MM.1S (cell line): Measurements from ENCODE around the gene EMILIN3.
A peak's percentile ranks its signal among the peaks of the same experiment; 100 is the strongest.

Experiments
- DNase-seq: peaks from one replicate; pipeline ENCODE4 v3.0.0-alpha.2; 2015
- H2AFZ ChIP-seq: fragments of 300-600 bp; sonication (generic); 2 replicates; pipeline ENCODE4 v1.6.0; 2016; ENCODE audit warnings: antibody characterized with exemption, low read length
- H3F3A ChIP-seq: fragments of 300-600 bp; sonication (generic); 2 replicates; pipeline ENCODE4 v1.6.1; 2016; ENCODE audit warnings: mild to moderate bottlenecking, antibody characterized with exemption, low read length, moderate library complexity, mixed read lengths; ENCODE audit not compliant: insufficient read depth
- H3K27ac ChIP-seq: fragments of 300-600 bp; sonication (generic); 2 replicates; pipeline ENCODE4 v1.5.1; 2016; ENCODE audit warnings: mild to moderate bottlenecking, low read length
- H3K27me3 ChIP-seq: fragments of 300-600 bp; sonication (generic); replicated peaks from 2 replicates; pipeline ENCODE4 v1.6.0; 2016; ENCODE audit warnings: low read length; ENCODE audit not compliant: insufficient read depth
- H3K36me3 ChIP-seq: fragments of 300-600 bp; sonication (generic); replicated peaks from 2 replicates; pipeline ENCODE4 v1.6.1; 2016; ENCODE audit warnings: mild to moderate bottlenecking, low read length, mixed read lengths; ENCODE audit not compliant: insufficient read depth
- H3K4me1 ChIP-seq: fragments of 300-600 bp; sonication (generic); 2 replicates; pipeline ENCODE4 v1.6.1; 2016; ENCODE audit warnings: low read length, mixed read lengths
- H3K4me2 ChIP-seq: fragments of 300-600 bp; sonication (generic); 2 replicates; pipeline ENCODE4 v1.6.0; 2016; ENCODE audit warnings: low read depth, low read length
- H3K4me3 ChIP-seq: fragments of 300-600 bp; sonication (generic); 2 replicates; pipeline ENCODE4 v1.5.1; 2016; ENCODE audit warnings: low read length, mixed read lengths
- H3K79me2 ChIP-seq: fragments of 300-600 bp; sonication (generic); 2 replicates; pipeline ENCODE4 v1.6.1; 2016; ENCODE audit warnings: mixed run types, low read length, mixed read lengths
- H3K9ac ChIP-seq: fragments of 300-600 bp; sonication (generic); 2 replicates; pipeline ENCODE4 v1.6.1; 2016; ENCODE audit warnings: low read length, mixed read lengths
- H3K9me2 ChIP-seq: fragments of 300-600 bp; sonication (generic); replicated peaks from 2 replicates; pipeline ENCODE4 v1.6.1; 2016; ENCODE audit warnings: mild to moderate bottlenecking, low read length, mixed read lengths; ENCODE audit not compliant: insufficient read depth
- H3K9me3 ChIP-seq: fragments of 300-600 bp; sonication (generic); replicated peaks from 2 replicates; pipeline ENCODE4 v1.6.1; 2016; ENCODE audit warnings: mild to moderate bottlenecking, low read length, mixed read lengths; ENCODE audit not compliant: insufficient read depth
- H4K20me1 ChIP-seq: fragments of 300-600 bp; sonication (generic); 2 replicates; pipeline ENCODE4 v1.6.1; 2016; ENCODE audit warnings: mild to moderate bottlenecking, low read length, moderate library complexity, mixed read lengths; ENCODE audit not compliant: insufficient read depth
- EZH2 ChIP-seq: fragments of 300-600 bp; sonication (generic); optimal IDR thresholded peaks from 2 replicates; pipeline ENCODE3; 2017; ENCODE audit warnings: low read depth, mild to moderate bottlenecking, antibody characterized with exemption, low read length, mixed read lengths
- EZH2phosphoT487 ChIP-seq: fragments of 300-600 bp; sonication (generic); IDR thresholded peaks from 2 replicates; pipeline ENCODE4 v1.6.1; 2018; ENCODE audit warnings: antibody characterized with exemption, low read length
- TF ChIP-seq, protein P1 (sequence below): fragments of 300-600 bp; sonication (generic); IDR thresholded peaks from 2 replicates; pipeline ENCODE4 v1.5.1; 2016; ENCODE audit warnings: antibody characterized with exemption, low read length, mixed read lengths

The EMILIN3 gene

DNA sequence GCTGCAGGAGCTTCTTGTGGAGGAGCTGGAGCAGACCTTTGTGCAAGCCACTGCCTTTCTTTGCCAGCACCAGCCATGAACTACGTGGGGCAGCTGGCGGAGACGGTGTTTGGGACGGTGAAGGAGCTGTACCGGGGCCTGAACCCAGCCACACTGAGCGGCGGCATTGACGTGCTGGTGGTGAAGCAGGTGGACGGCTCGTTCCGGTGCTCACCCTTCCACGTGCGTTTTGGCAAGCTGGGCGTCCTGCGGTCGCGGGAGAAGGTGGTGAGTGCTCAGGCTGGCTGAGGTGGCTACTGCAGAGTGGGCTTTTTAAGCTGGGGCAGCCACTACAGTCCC is 20.9 kb downstream of the EMILIN3 start:
- Histone ChIP-seq H3K36me3 (no peaks in the 10 kb centered on the region), H3K27me3 (no peaks in the 10 kb centered on the region), H3K79me2 (no peaks in the 10 kb centered on the region), H3K9me3 (no peaks in the 10 kb centered on the region), H3K4me2 (no peak overlapping the region), H3K4me1 (peaks cover 19% of the 10 kb centered on the region), H3K9ac (no peak overlapping the region), H3K27ac (no peak overlapping the region), H3F3A (no peaks in the 10 kb centered on the region), H4K20me1 (no peaks in the 10 kb centered on the region), H2AFZ (no peak overlapping the region), H3K9me2 (no peaks in the 10 kb centered on the region), H3K4me3 (no peak overlapping the region)
- TF ChIP-seq EZH2phosphoT487, result no peak
- DNase-seq, result no peak

DNA sequence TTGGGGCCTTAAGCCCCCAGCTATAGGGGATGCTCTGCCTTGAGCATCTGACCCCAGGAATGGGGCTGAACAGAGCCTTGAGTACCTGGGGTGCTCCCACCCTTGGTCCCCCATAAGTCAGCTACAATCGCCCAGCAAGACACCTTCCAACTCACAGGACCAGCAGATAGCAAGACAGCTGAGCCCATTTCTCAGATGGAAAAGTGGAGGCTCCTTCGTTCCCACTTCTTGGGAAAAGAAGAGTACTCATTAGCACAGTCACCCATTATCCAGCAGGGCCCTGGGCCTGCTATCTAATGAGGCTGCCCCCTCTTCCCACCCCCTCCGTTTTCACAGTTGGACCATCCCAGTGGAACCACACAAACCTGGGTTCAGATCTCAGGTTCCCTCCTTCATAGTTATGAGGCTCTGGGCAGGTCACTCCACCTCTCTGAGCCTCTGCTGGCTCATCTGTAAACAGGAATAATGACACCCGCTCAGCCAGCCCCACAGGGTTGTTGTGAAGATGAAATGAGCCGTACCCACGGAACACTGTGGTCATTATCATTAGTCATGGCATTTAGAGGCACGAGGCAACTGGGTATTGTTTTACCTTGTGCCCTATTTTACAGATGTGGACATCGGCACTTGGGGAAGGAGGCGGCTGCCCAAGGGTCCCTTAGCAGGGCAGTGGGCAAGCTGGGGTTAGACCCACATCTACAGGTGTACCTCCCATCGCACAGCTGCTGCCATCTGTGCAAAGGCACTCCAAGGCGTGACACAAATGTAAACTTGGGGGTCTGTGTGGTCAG is 21.5 kb downstream of the EMILIN3 start:
- Histone ChIP-seq H3K9ac (no peak overlapping the region), H3K36me3 (no peaks in the 10 kb centered on the region), H3K9me2 (no peaks in the 10 kb centered on the region), H3K79me2 (no peaks in the 10 kb centered on the region), H3K4me2 (no peak overlapping the region), H3K27ac (no peak overlapping the region), H3K4me1 (peaks cover 23% of the 10 kb centered on the region), H4K20me1 (no peaks in the 10 kb centered on the region), H3F3A (no peaks in the 10 kb centered on the region), H3K9me3 (no peaks in the 10 kb centered on the region), H2AFZ (no peak overlapping the region), H3K4me3 (no peak overlapping the region), H3K27me3 (no peaks in the 10 kb centered on the region)
- no peak for DNase-seq
- no peak for TF ChIP-seq EZH2
- TF ChIP-seq, protein P1, sequence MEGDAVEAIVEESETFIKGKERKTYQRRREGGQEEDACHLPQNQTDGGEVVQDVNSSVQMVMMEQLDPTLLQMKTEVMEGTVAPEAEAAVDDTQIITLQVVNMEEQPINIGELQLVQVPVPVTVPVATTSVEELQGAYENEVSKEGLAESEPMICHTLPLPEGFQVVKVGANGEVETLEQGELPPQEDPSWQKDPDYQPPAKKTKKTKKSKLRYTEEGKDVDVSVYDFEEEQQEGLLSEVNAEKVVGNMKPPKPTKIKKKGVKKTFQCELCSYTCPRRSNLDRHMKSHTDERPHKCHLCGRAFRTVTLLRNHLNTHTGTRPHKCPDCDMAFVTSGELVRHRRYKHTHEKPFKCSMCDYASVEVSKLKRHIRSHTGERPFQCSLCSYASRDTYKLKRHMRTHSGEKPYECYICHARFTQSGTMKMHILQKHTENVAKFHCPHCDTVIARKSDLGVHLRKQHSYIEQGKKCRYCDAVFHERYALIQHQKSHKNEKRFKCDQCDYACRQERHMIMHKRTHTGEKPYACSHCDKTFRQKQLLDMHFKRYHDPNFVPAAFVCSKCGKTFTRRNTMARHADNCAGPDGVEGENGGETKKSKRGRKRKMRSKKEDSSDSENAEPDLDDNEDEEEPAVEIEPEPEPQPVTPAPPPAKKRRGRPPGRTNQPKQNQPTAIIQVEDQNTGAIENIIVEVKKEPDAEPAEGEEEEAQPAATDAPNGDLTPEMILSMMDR, result no peak
- TF ChIP-seq EZH2phosphoT487, result no peak

DNA sequence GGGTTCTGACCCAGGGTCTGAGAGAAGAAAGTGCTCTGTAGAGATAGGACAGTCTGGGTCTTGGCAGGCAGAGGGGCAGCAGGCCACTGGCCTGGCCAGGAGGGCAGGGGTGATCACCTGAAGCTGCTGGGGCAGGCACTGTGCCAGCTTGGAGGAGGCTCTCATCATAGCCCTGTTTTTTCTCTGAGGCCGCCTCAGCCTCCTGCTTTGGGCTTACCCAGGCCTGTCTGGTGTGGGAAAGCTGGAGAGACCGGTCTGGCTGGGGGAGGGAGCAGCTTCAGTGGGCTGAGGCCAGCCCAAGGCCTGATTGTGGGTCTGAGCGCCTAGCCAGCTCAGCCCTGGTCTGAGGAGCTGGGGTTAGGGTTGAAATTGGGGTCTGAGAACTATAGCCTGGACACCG is 22.1 kb downstream of the EMILIN3 start:
- Histone ChIP-seq H3K4me3 (no peak overlapping the region), H3K4me1 (peaks cover 24% of the 10 kb centered on the region), H3K4me2 (peak overlapping the region; percentile 2; the same call in 1 of the 2 replicates), H3F3A (no peaks in the 10 kb centered on the region), H3K79me2 (no peaks in the 10 kb centered on the region), H4K20me1 (no peaks in the 10 kb centered on the region), H3K27ac (peak overlapping the region; percentile 7; the same call in 1 of the 2 replicates), H3K9me2 (no peaks in the 10 kb centered on the region), H2AFZ (no peak overlapping the region), H3K36me3 (no peaks in the 10 kb centered on the region), H3K9me3 (no peaks in the 10 kb centered on the region), H3K27me3 (no peaks in the 10 kb centered on the region), H3K9ac (no peak overlapping the region)
- TF ChIP-seq EZH2 (no peak), EZH2phosphoT487 (no peak)
- TF ChIP-seq, protein P1, result no peak
- DNase-seq, result no peak
